Activated naive CD4-positive, alpha-beta T cell treated with anti-CD3 and anti-CD28 coated beads, Interleukin-2, amount 10 ng/mL, durations not matched to agents 7 days and 5 days (primary cell): ENCODE measurements around the gene LRRIQ4.
A peak's percentile ranks its signal among the peaks of the same experiment; 100 is the strongest.

Source experiments
- CTCF ChIA-PET: fragments of 350-600 bp; sonication (Branson Sonifier 250); formaldehyde crosslinking; loops from one replicate; lab custom pipeline; 2021; ENCODE audit warnings: antibody characterized with exemption; lab: Charles Lee
- DNase-seq: peaks from one replicate; pipeline ENCODE4 v3.0.0-alpha.2; 2020
- H3K27ac Mint-ChIP-seq: one replicate; pipeline ENCODE4 v1.8.0; 2021; ENCODE audit warnings: mild to moderate bottlenecking, moderate library complexity, mixed read lengths
- H3K27me3 Mint-ChIP-seq: one replicate; pipeline ENCODE4 v1.8.0; 2021; ENCODE audit warnings: mild to moderate bottlenecking, mixed read lengths
- H3K36me3 Mint-ChIP-seq: one replicate; pipeline ENCODE4 v1.8.0; 2021; ENCODE audit warnings: mixed read lengths
- H3K4me1 Mint-ChIP-seq: one replicate; pipeline ENCODE4 v1.8.0; 2021; ENCODE audit warnings: mixed read lengths
- H3K4me3 Mint-ChIP-seq: one replicate; pipeline ENCODE4 v1.8.0; 2021; ENCODE audit warnings: mild to moderate bottlenecking, moderate library complexity, mixed read lengths
- H3K9me3 Mint-ChIP-seq: one replicate; pipeline ENCODE4 v1.8.0; 2021; ENCODE audit warnings: mixed read lengths

Gene LRRIQ4

DNA sequence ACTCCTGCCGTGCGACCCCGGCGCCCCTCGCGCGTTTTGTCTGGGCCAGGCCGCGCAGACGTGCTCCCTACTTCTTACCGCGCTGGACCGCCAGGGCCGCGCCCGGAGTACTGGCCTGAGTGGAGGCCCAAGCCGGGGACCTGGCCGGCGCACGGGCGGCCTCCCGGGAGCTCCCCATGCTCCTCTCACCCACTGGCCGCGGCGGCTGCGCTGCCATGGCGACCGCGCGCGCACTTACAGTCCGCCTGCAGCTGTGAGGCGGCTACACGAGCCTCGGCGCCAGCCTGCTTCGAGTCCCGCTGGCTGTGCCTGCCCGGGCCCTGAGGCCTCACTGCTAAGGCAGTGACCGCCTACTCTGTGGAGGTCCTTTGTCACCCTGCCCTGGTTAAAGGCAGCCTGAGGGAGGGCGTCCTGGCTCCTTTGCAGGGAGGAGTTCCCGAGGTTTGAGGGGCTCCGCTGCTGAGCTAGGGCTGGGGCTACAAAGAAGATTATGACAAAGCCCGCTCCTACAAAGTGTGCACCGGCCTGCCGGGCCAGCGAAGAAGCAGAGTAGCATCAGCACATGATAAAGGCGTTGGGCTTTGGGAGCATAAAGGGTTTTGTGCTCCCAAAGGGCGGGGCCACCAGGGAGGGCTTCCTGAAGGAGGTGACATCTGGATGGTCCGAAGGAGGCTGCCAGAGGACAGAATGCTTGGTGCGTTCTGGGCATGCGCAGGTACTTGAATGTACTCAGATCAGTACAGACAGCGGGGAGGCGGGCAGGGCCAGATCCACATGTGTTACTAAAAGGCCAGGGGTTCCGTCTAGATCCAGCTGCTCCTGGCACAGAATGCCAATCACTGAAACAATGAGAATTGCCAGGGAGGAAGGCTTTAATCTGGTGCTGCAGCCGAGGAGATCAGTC lies at the start of gene LRRIQ4, which contains the start of gene LRRC34:
LRRIQ4 (plus strand) TSS at position 539 of the 904 bp plus-strand sequence. CDS start 9,052 bp downstream, outside the sequence.
LRRC34 (minus strand) TSS at position 573 of the 904 bp plus-strand sequence; CDS start at position 217, 356 bp downstream.
- DNase-seq = peak; percentile 81
- Mint-ChIP-seq H3K4me1 (peaks cover 55% of the 10 kb centered on the region), H3K9me3 (peaks cover 12% of the 10 kb centered on the region), H3K4me3 (peak within 1 kb of the TSS; percentile 84), H3K27me3 (peaks cover 31% of the 10 kb centered on the region), H3K27ac (peak within 1 kb of the TSS; percentile 87), H3K36me3 (peaks cover 14% of the 10 kb centered on the region)
- CTCF ChIA-PET = interaction anchor here (0.7 to 1.6 kb wide), 6 partner anchors 24 to 544 kb away, joined by 3 to 6 read pairs (median 3); no protein-coding TSS in a partner anchor

DNA sequence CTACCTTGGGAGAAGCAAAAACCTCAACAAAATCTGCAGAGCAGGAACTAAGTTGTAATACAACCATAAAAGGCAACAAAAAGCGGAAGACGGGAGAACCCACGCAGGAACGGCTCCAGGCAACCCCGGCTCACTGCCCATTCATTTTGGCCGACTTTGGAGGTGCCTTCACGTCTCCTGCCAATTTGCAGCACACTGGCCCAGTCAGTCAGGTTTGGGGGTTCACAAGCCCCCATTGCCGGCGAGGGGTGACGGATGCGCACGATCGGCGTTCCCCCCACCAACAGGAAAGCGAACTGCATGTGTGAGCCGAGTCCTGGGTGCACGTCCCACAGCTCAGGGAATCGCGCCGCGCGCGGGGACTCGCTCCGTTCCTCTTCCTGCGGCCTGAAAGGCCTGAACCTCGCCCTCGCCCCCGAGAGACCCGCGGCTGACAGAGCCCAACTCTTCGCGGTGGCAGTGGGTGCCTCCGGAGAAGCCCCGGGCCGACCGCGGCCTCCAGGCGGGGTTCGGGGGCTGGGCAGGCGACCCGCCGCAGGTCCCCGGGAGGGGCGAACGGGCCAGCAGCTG lies 48.3 kb upstream of the LRRIQ4 start:
- CTCF ChIA-PET = interaction anchor here (1.0 to 1.8 kb wide), 4 partner anchors 101 to 649 kb away, joined by 3 to 10 read pairs (median 4); partner anchors contain the start of gene SEC62
- peak overlapping the region; percentile 98 for H3K27ac Mint-ChIP-seq

DNA sequence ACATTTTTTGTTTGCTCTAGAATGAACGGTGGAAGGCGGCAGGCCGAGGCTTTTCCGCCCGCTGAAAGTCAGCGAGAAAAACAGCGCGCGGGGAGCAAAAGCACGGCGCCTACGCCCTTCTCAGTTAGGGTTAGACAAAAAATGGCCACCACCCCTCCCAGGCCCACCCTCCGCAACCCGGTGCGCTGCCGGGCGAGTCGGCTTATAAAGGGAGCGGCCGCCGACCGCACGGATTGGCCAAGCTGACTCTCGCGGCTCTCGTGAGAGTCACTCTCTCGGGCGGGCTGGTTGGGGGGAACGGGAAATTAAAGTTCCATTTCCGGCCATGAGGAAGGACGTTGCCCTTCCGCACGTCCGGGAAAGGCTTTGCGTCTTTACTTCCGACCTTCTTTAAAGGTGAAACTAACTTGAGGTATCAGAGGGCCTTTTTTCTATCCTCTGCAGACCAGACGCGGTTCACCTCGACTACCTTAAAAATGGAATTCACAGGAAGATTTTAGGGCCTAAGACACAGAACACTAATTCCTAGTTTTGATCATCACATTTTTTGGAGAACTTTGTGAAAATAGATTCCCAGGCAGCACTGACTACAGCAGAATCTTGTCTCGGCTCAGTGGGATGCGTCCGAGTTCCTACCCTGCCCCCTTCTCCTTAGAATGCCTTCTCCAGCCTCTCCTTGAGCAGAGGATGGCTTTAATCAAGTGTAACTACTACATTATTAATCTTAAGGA lies 47.6 kb upstream of the LRRIQ4 start, which contains the start of gene TERC:
TERC (minus strand) TSS at position 179 of the 731 bp plus-strand sequence.
- peaks cover 39% of the 10 kb centered on the region for H3K4me1 Mint-ChIP-seq
- peaks cover 11% of the 10 kb centered on the region for H3K27me3 Mint-ChIP-seq
- no peaks in the 10 kb centered on the region for H3K9me3 Mint-ChIP-seq
- peak; percentile 94 for DNase-seq
- CTCF ChIA-PET = interaction anchor here (1.0 kb wide), 1 partner anchor 202 kb away, joined by 3 read pairs; the partner anchor contains the start of gene SEC62
- H3K27ac Mint-ChIP-seq = peak within 1 kb of the TSS; percentile 98
- peaks cover 3% of the 10 kb centered on the region for H3K36me3 Mint-ChIP-seq
- H3K4me3 Mint-ChIP-seq = peak within 1 kb of the TSS; percentile 95

More for the DNA sequence above, 48.3 kb upstream of the LRRIQ4 start:
- Mint-ChIP-seq H3K4me3 (peak overlapping the region; percentile 95), H3K27me3 (peaks cover 7% of the 10 kb centered on the region), H3K36me3 (peaks cover 3% of the 10 kb centered on the region), H3K9me3 (no peaks in the 10 kb centered on the region), H3K4me1 (peaks cover 39% of the 10 kb centered on the region)
- DNase-seq = peak; percentile 66

- Mint-ChIP-seq H3K36me3 (peaks cover 7% of the 10 kb centered on the region), H3K4me3 (peak within 1 kb of the TSS; percentile 80), H3K27me3 (peaks cover 15% of the 10 kb centered on the region), H3K27ac (peak within 1 kb of the TSS; percentile 34), H3K9me3 (no peaks in the 10 kb centered on the region), H3K4me1 (peaks cover 35% of the 10 kb centered on the region)
- CTCF ChIA-PET = interaction anchor here (1.2 kb wide), 1 partner anchor 54 kb away, joined by 3 read pairs; no protein-coding TSS in a partner anchor
- peak; percentile 67 for DNase-seq
Observed at GRCh38 chr3:169769287-169770181, 43.1 kb upstream of the LRRIQ4 start, which contains the start of gene ACTRT3. ACTRT3 (minus strand) TSS chr3:169769561; CDS start chr3:169769520, 41 bp downstream.

- H3K36me3 Mint-ChIP-seq = peaks cover 20% of the 10 kb centered on the region
- H3K9me3 Mint-ChIP-seq = no peaks in the 10 kb centered on the region
- peak overlapping the region; percentile 98 for H3K4me3 Mint-ChIP-seq
- CTCF ChIA-PET = interaction anchor here (1.0 to 1.6 kb wide), 3 partner anchors 41 to 267 kb away, joined by 3 to 6 read pairs (median 3); partner anchors contain the start of genes LRRC34 and LRRIQ4
- H3K27me3 Mint-ChIP-seq = peaks cover 15% of the 10 kb centered on the region
- peak; percentile 62 for DNase-seq
- H3K4me1 Mint-ChIP-seq = peaks cover 43% of the 10 kb centered on the region
- peak overlapping the region; percentile 100 for H3K27ac Mint-ChIP-seq
Observed at GRCh38 chr3:169771497-169772304, 41.0 kb upstream of the LRRIQ4 start.

- Mint-ChIP-seq H3K4me1 (peaks cover 46% of the 10 kb centered on the region), H3K36me3 (peaks cover 26% of the 10 kb centered on the region)
Observed at GRCh38 chr3:169772305-169772896, 40.3 kb upstream of the LRRIQ4 start.

GRCh38 chr3:169772897-169773816 lies 39.5 kb upstream of the LRRIQ4 start, which contains the start of gene MYNN:
MYNN (plus strand) TSS chr3:169773396; CDS start chr3:169774296, 900 bp downstream.
- H3K36me3 Mint-ChIP-seq = peaks cover 31% of the 10 kb centered on the region

More at GRCh38 chr3:169772305-169772896, 40.3 kb upstream of the LRRIQ4 start:
- Mint-ChIP-seq H3K27me3 (peaks cover 15% of the 10 kb centered on the region), H3K9me3 (no peaks in the 10 kb centered on the region), H3K4me3 (peak overlapping the region; percentile 98), H3K27ac (peak overlapping the region; percentile 100)
- CTCF ChIA-PET = interaction anchor here (1.0 to 1.6 kb wide), 3 partner anchors 40 to 267 kb away, joined by 3 to 6 read pairs (median 3); partner anchors contain the start of genes LRRC34 and LRRIQ4
- DNase-seq = no peak

DNA sequence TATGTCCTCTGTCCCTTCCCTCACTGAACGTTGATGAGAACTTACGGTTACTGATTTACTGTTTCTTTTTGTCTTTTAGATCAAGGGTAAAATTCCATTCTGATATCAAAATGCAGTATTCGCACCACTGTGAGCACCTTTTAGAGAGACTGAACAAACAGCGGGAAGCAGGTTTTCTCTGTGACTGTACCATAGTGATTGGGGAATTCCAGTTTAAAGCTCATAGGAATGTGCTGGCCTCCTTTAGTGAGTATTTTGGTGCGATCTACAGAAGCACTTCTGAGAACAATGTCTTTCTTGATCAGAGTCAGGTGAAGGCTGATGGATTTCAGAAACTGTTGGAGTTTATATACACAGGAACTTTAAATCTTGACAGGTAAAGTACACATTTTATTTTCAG lies 38.5 kb upstream of the LRRIQ4 start:
- Mint-ChIP-seq H3K9me3 (no peaks in the 10 kb centered on the region), H3K4me3 (peak overlapping the region; percentile 98), H3K27me3 (peaks cover 10% of the 10 kb centered on the region), H3K27ac (peak overlapping the region; percentile 100), H3K36me3 (peaks cover 39% of the 10 kb centered on the region), H3K4me1 (peaks cover 52% of the 10 kb centered on the region)
- CTCF ChIA-PET = no interaction called here
- DNase-seq = no peak

More at GRCh38 chr3:169772897-169773816, 39.5 kb upstream of the LRRIQ4 start, which contains the start of gene MYNN:
- DNase-seq = peak; percentile 96
- CTCF ChIA-PET = interaction anchor here (1.1 to 1.6 kb wide), 2 partner anchors 39 to 266 kb away, joined by 3 to 6 read pairs; partner anchors contain the start of genes LRRC34 and LRRIQ4
- peaks cover 11% of the 10 kb centered on the region for H3K27me3 Mint-ChIP-seq
- H3K27ac Mint-ChIP-seq = peak within 1 kb of the TSS; percentile 100
- H3K4me1 Mint-ChIP-seq = peaks cover 49% of the 10 kb centered on the region
- H3K9me3 Mint-ChIP-seq = no peaks in the 10 kb centered on the region
- peak within 1 kb of the TSS; percentile 98 for H3K4me3 Mint-ChIP-seq

- H3K4me1 Mint-ChIP-seq = peaks cover 65% of the 10 kb centered on the region
- CTCF ChIA-PET = no interaction called here
Observed at GRCh38 chr3:169777822-169778221, 34.8 kb upstream of the LRRIQ4 start.

DNA sequence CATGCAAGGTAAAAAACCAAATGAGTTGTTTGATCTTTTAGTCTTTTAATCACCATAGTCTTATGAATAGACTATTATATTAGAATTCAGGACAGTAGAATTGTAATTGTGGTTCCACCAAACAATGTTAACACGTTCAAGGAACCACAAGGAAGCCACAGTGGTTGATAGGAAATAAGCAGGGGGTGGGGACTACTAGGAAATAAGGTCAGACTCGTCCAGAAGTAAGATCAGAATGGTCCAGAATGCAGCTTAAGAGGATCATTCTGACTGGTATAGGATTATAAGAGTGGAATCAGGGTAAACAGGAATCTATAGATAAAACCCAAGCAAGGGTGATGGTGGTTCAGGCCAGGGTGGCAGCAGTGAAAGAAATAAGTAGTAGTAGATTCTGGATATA lies 31.9 kb upstream of the LRRIQ4 start:
- peak overlapping the region; percentile 47 for H3K4me3 Mint-ChIP-seq
- H3K27me3 Mint-ChIP-seq = no peaks in the 10 kb centered on the region
- CTCF ChIA-PET = no interaction called here
- H3K9me3 Mint-ChIP-seq = no peaks in the 10 kb centered on the region
- no peak for DNase-seq
- peaks cover 57% of the 10 kb centered on the region for H3K36me3 Mint-ChIP-seq
- H3K27ac Mint-ChIP-seq = peak overlapping the region; percentile 20
- peaks cover 44% of the 10 kb centered on the region for H3K4me1 Mint-ChIP-seq

More at GRCh38 chr3:169777822-169778221, 34.8 kb upstream of the LRRIQ4 start:
- no peak for DNase-seq
- H3K27me3 Mint-ChIP-seq = no peaks in the 10 kb centered on the region
- no peak overlapping the region for H3K4me3 Mint-ChIP-seq
- H3K36me3 Mint-ChIP-seq = peaks cover 62% of the 10 kb centered on the region
- H3K9me3 Mint-ChIP-seq = no peaks in the 10 kb centered on the region
- H3K27ac Mint-ChIP-seq = no peak overlapping the region
